ENCODE data around the gene SCAP. TPM values are rescaled to one million over a fixed set of nuclear protein-coding genes. Genes with fewer than 3 reads are reported as not detected.

SCAP gene
- total and polyA plus RNA-seq, 2 donors (not counting 1 experiment from before 2014, with no cell fraction given) = 55.8 to 113 TPM

- intact Hi-C loops (cut with micrococcal nuclease) = no loop called here
- no peaks in the 10 kb centered on the region for H3K9me3 Mint-ChIP-seq (ENCODE audit: insufficient read depth)
Observed at GRCh38 chr3:47398228-47398627, 77.5 kb downstream of the SCAP start.

GRCh38 chr3:47394881-47395280 is 80.9 kb downstream of the SCAP start:
- intact Hi-C loops (cut with micrococcal nuclease) = no loop called here
- H3K27me3 ChIP-seq (replicated peaks in 1 of 4; ENCODE audit: control extremely low read depth in 1 of 4, control insufficient read depth in 3 of 4, insufficient read depth in 4 of 4, low read length in 3 of 4) = no peaks in the 10 kb centered on the region
- H3K27me3 Mint-ChIP-seq = no peaks in the 10 kb centered on the region
- H3K4me1 Mint-ChIP-seq = peaks cover 19% of the 10 kb centered on the region
- POLR2A ChIA-PET = interaction anchor here (0.5 kb wide), 1 partner anchor 857 kb away, joined by 4 read pairs; no protein-coding TSS in a partner anchor
- H3K27ac ChIP-seq (ENCODE audit: low read length in 2 of 2) = no peak overlapping the region
- H3K9me3 Mint-ChIP-seq (ENCODE audit: insufficient read depth) = no peaks in the 10 kb centered on the region
- CTCF ChIA-PET = interaction anchor here (0.7 to 1.5 kb wide), 2 partner anchors 15 to 26 kb away, joined by 3 to 4 read pairs; no protein-coding TSS in a partner anchor
- H3K4me3 Mint-ChIP-seq = no peak overlapping the region
- TF ChIP-seq CTCF (IDR thresholded peaks at IDR 0.05) (no peak), EZH2 (IDR thresholded peaks at IDR 0.05; ENCODE audit: borderline replicate concordance, insufficient read depth, low read depth, low read length, poor library complexity, severe bottlenecking) (no peak)
- H3K4me3 ChIP-seq (ENCODE audit: control extremely low read depth in 1 of 5, extremely low read depth in 1 of 5, insufficient read depth in 1 of 5, low read depth in 2 of 5, low read length in 4 of 5) = no peak overlapping the region
- WGBS (ENCODE audit: insufficient coverage) = 97% methylated on average over 3 of the region's 3 CpGs
- no peak overlapping the region for H2AFZ ChIP-seq (ENCODE audit: insufficient read depth, low read depth, low read length, poor library complexity, severe bottlenecking)
- H3K4me2 ChIP-seq (replicated peaks; ENCODE audit: low read depth, low read length, poor library complexity, severe bottlenecking) = no peak overlapping the region
- H3K27ac Mint-ChIP-seq = no peak overlapping the region
- DNase-seq = no peak
- peaks cover 93% of the 10 kb centered on the region for H3K79me2 ChIP-seq (ENCODE audit: control insufficient read depth, insufficient read depth, low read length)
- peaks cover 0 to 3% of the 10 kb centered on the region in 2 donors for H3K4me1 ChIP-seq (ENCODE audit: control insufficient read depth in 2 of 2, insufficient read depth in 2 of 2, low read length in 2 of 2)
- no peak for ATAC-seq (ENCODE audit: low read depth)
- H3K9ac ChIP-seq (ENCODE audit: low read length) = no peak overlapping the region
- no peaks in the 10 kb centered on the region for H3K9me3 ChIP-seq (ENCODE audit: control extremely low read depth in 1 of 3, control insufficient read depth in 2 of 3, insufficient read depth in 1 of 3, low read length in 2 of 3)
- peaks cover 2 to 42% of the 10 kb centered on the region in 2 experiments for H3K36me3 ChIP-seq (replicated peaks in 1 of 2; ENCODE audit: control extremely low read depth in 1 of 2, control insufficient read depth in 1 of 2, extremely low read depth in 1 of 2, insufficient read depth in 2 of 2, low read length in 1 of 2)
- peaks cover 83% of the 10 kb centered on the region for H4K20me1 ChIP-seq (ENCODE audit: control insufficient read depth, insufficient read depth, low read length, poor library complexity, severe bottlenecking)

More at GRCh38 chr3:47398228-47398627, 77.5 kb downstream of the SCAP start:
- Histone ChIP-seq H3K9ac (ENCODE audit: low read length) (no peak overlapping the region), H3K4me3 (ENCODE audit: control extremely low read depth in 1 of 5, extremely low read depth in 1 of 5, insufficient read depth in 1 of 5, low read depth in 2 of 5, low read length in 4 of 5) (no peak overlapping the region), H3K79me2 (ENCODE audit: control insufficient read depth, insufficient read depth, low read length) (peaks cover 77% of the 10 kb centered on the region), H3K27ac (ENCODE audit: low read length in 2 of 2) (no peak overlapping the region), H3K4me2 (replicated peaks; ENCODE audit: low read depth, low read length, poor library complexity, severe bottlenecking) (no peak overlapping the region), H4K20me1 (ENCODE audit: control insufficient read depth, insufficient read depth, low read length, poor library complexity, severe bottlenecking) (peaks cover 65% of the 10 kb centered on the region), H3K9me3 (ENCODE audit: control extremely low read depth in 1 of 3, control insufficient read depth in 2 of 3, insufficient read depth in 1 of 3, low read length in 2 of 3) (no peaks in the 10 kb centered on the region), H3K4me1 (ENCODE audit: control insufficient read depth in 2 of 2, insufficient read depth in 2 of 2, low read length in 2 of 2) (peaks cover 0 to 3% of the 10 kb centered on the region in 2 donors), H2AFZ (ENCODE audit: insufficient read depth, low read depth, low read length, poor library complexity, severe bottlenecking) (no peak overlapping the region), H3K27me3 (replicated peaks in 1 of 4; ENCODE audit: control extremely low read depth in 1 of 4, control insufficient read depth in 3 of 4, insufficient read depth in 4 of 4, low read length in 3 of 4) (no peaks in the 10 kb centered on the region), H3K36me3 (replicated peaks in 1 of 2; ENCODE audit: control extremely low read depth in 1 of 2, control insufficient read depth in 1 of 2, extremely low read depth in 1 of 2, insufficient read depth in 2 of 2, low read length in 1 of 2) (peaks cover 2 to 44% of the 10 kb centered on the region in 2 experiments)
- Mint-ChIP-seq H3K27ac (no peak overlapping the region), H3K4me3 (no peak overlapping the region), H3K4me1 (peaks cover 12% of the 10 kb centered on the region), H3K27me3 (no peaks in the 10 kb centered on the region)
- WGBS (ENCODE audit: insufficient coverage) = 100% methylated on average over 1 of the region's 7 CpGs
- DNase-seq = no peak
- TF ChIP-seq EZH2 (IDR thresholded peaks at IDR 0.05; ENCODE audit: borderline replicate concordance, insufficient read depth, low read depth, low read length, poor library complexity, severe bottlenecking) (no peak), CTCF (IDR thresholded peaks at IDR 0.05) (no peak)
- no peak for ATAC-seq (ENCODE audit: low read depth)
- ChIA-PET POLR2A (no interaction called here), CTCF (interaction anchor here (0.7 kb wide), 2 partner anchors 850 to 1536 kb away, joined by 3 to 5 read pairs; no protein-coding TSS in a partner anchor)

Measured in B cell (primary cell).